Measurements from ENCODE around the gene ADRA2B. TPM values are rescaled to one million over a fixed set of nuclear protein-coding genes. Genes with fewer than 3 reads are reported as not detected.
A peak's percentile ranks its signal among the peaks of the same experiment; 100 is the strongest.

ADRA2B gene
- total and polyA plus RNA-seq, 12 donors: 0.95 to 12.9 (median 3.3) TPM

GRCh38 chr2:96118698-96119388, 2.5 kb upstream of the ADRA2B start:
- Histone ChIP-seq H3K27me3 (peaks cover 23% of the 10 kb centered on the region), H3K4me3 (no peak overlapping the region), H3K4me1 (replicated peaks in 1 of 2) (peaks cover 7 to 8% of the 10 kb centered on the region in 2 donors), H3K27ac (no peak overlapping the region), H3K9me3 (replicated peaks in 1 of 3) (no peaks in the 10 kb centered on the region), H3K36me3 (replicated peaks in 1 of 2) (no peaks in the 10 kb centered on the region)
- 94 to 100% (median 96%) methylated on average over 2 to 13 of the region's 13 CpGs for WGBS, 4 donors
- TF ChIP-seq CTCF (IDR thresholded peaks at IDR 0.05): no peak
- TF ChIP-seq POLR2A (IDR thresholded peaks at IDR 0.05): no peak
- DNase-seq: no peak
- intact Hi-C loops (cut with DNase I): loop anchor here in 1 of 2 donors (5.0 to 10.0 kb wide), 2 partner anchors 94 to 122 kb away; no protein-coding TSS in a partner anchor

GRCh38 chr2:96117701-96118588, 1.6 kb upstream of the ADRA2B start:
- Histone ChIP-seq H3K4me1 (replicated peaks in 1 of 2) (peaks cover 7 to 8% of the 10 kb centered on the region in 2 donors), H3K4me3 (no peak overlapping the region), H3K27ac (no peak overlapping the region), H3K36me3 (replicated peaks in 1 of 2) (no peaks in the 10 kb centered on the region), H3K9me3 (replicated peaks in 1 of 3) (no peaks in the 10 kb centered on the region), H3K27me3 (peaks cover 23% of the 10 kb centered on the region)
- DNase-seq: no peak
- TF ChIP-seq CTCF (IDR thresholded peaks at IDR 0.05) (no peak), POLR2A (IDR thresholded peaks at IDR 0.05) (no peak)
- 51 to 58% (median 53%) methylated on average over 12 to 17 of the region's 17 CpGs for WGBS, 4 donors
- intact Hi-C loops (cut with DNase I): loop anchor here in 1 of 2 donors (5.0 to 10.0 kb wide), 2 partner anchors 93 to 121 kb away; no protein-coding TSS in a partner anchor

- Histone ChIP-seq H3K27me3 (peaks cover 23% of the 10 kb centered on the region), H3K9me3 (replicated peaks in 1 of 3) (no peaks in the 10 kb centered on the region), H3K4me1 (replicated peaks in 1 of 2) (peaks cover 0 to 8% of the 10 kb centered on the region in 2 donors), H3K4me3 (peak overlapping the region in 2 of 4 donors; percentile 17 to 70), H3K36me3 (replicated peaks in 1 of 2) (no peaks in the 10 kb centered on the region), H3K27ac (peak overlapping the region in 1 of 5 donors; percentile 35)
- DNase-seq: peak in 4 of 7 donors; percentile 36 to 53 (median 50)
- no peak for TF ChIP-seq POLR2A (IDR thresholded peaks at IDR 0.05)
- peak in 4 of 6 experiments; percentile 42 to 95 (median 90) for TF ChIP-seq CTCF (IDR thresholded peaks at IDR 0.05)
- intact Hi-C loops (cut with DNase I): loop anchor here in 1 of 2 donors (5.0 to 10.0 kb wide), 2 partner anchors 92 to 120 kb away; no protein-coding TSS in a partner anchor
- 2 to 18% (median 6%) methylated on average over 5 to 62 of the region's 62 CpGs for WGBS, 4 donors
Measured at GRCh38 chr2:96116879-96117533, 635 bp upstream of the ADRA2B start.
